WERI-Rb-1 (cell line): ENCODE data around the gene RHNO1.

Source experiments
- DNase-seq: peaks from one replicate; pipeline ENCODE4 v3.0.0-alpha.2; 2020
- H3K27ac ChIP-seq: fragments of 250-450 bp; sonication (Bioruptor Pico); 2 replicates; pipeline ENCODE4 v1.5.1; 2020; ENCODE audit warnings: mild to moderate bottlenecking, moderate library complexity
- H3K27me3 ChIP-seq: fragments of 250-450 bp; sonication (Bioruptor Pico); 2 replicates; pipeline ENCODE4 v1.5.1; 2021; ENCODE audit warnings: mild to moderate bottlenecking, low read depth, moderate library complexity; ENCODE audit not compliant: insufficient read depth, severe bottlenecking
- H3K36me3 ChIP-seq: fragments of 250-450 bp; sonication (Bioruptor Pico); 2 replicates; pipeline ENCODE4 v1.5.1; 2020; ENCODE audit warnings: mild to moderate bottlenecking, moderate library complexity
- H3K4me3 ChIP-seq: 2 replicates; pipeline ENCODE4 v1.5.1; 2011; ENCODE audit warnings: low read depth, mild to moderate bottlenecking, control low read depth, low read length
- H3K9me3 ChIP-seq: fragments of 250-450 bp; sonication (Bioruptor Pico); 2 replicates; pipeline ENCODE4 v1.5.1; 2021; ENCODE audit warnings: mild to moderate bottlenecking, moderate library complexity; ENCODE audit not compliant: severe bottlenecking
- CTCF ChIP-seq: IDR thresholded peaks from 2 replicates; pipeline ENCODE4 v1.5.1; 2011; ENCODE audit warnings: low read depth, mild to moderate bottlenecking, control low read depth, inconsistent platforms, low read length

Gene RHNO1

GRCh38 chr12:2877047-2877952 is at the start of gene RHNO1, which contains the start of gene FOXM1:
RHNO1 (plus strand) TSS chr12:2877223; CDS start chr12:2885367, 8,144 bp downstream.
FOXM1 (minus strand) TSS chr12:2877174; CDS start chr12:2874478, 2,696 bp downstream.
- Histone ChIP-seq H3K27me3 (no peaks in the 10 kb centered on the region), H3K27ac (peak within 1 kb of the TSS; percentile 99), H3K4me3 (peak within 1 kb of the TSS; percentile 96), H3K9me3 (no peaks in the 10 kb centered on the region), H3K36me3 (peaks cover 50% of the 10 kb centered on the region)
- peak; percentile 91 for DNase-seq
- no peak for TF ChIP-seq CTCF

DNA sequence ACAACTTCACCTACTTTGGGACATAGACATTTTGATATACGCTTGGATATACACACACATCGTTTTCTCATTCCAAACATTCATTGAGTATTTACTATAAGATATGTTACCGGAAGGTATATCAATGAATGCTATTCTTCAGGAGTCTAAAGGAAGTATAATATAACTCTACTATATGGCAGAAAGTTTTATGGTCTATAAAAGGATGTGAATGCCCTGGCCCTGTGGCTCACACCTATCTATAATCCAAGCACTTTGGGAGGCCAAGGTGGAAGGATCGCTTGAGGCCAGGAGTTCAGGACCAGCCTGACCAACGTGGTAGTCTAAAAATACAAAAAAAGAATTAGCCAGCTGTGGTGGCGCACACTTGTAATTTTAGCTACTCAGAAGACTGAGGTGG is 47.7 kb upstream of the RHNO1 start:
- Histone ChIP-seq H3K9me3 (no peaks in the 10 kb centered on the region), H3K4me3 (no peak overlapping the region), H3K36me3 (peaks cover 35% of the 10 kb centered on the region), H3K27ac (no peak overlapping the region), H3K27me3 (no peaks in the 10 kb centered on the region)
- DNase-seq, result no peak
- TF ChIP-seq CTCF, result no peak

DNA sequence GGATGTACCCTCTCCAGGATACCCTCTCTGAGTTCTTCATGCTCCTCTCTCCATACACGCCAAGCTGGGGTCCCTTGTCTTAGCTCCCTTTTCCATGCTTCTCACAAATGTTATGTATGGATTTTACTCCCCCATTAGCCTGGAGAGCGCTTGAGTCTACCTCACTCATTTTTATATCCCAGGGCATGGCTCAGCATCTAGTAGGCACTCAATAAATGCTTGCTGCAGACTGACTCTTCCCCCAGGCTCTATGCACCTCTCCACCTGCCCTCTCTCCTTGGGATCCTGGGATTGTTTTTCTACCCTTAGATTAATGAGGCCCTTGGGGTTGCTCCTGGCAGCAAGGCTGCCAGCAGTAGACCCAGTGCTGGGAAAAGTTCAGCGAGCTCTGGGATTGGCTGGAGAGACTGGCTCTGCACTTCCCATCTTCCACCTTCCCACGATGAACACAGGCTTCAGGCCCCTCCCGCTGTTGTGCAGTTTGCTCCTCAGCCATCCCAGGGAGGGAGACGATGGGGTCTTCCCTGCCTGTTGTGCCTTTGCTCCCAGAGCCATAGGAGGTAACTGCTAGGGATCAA is 44.4 kb upstream of the RHNO1 start:
- H3K27ac ChIP-seq, result no peak overlapping the region
- DNase-seq, result no peak
- no peaks in the 10 kb centered on the region for H3K27me3 ChIP-seq
- no peak for TF ChIP-seq CTCF
- no peaks in the 10 kb centered on the region for H3K9me3 ChIP-seq
- peaks cover 12% of the 10 kb centered on the region for H3K36me3 ChIP-seq
- H3K4me3 ChIP-seq, result no peak overlapping the region

- Histone ChIP-seq H3K27me3 (no peaks in the 10 kb centered on the region), H3K9me3 (no peaks in the 10 kb centered on the region), H3K36me3 (peaks cover 5% of the 10 kb centered on the region), H3K4me3 (no peak overlapping the region), H3K27ac (no peak overlapping the region)
- TF ChIP-seq CTCF, result no peak
- no peak for DNase-seq
Observed at GRCh38 chr12:2833327-2833726, 43.7 kb upstream of the RHNO1 start.

DNA sequence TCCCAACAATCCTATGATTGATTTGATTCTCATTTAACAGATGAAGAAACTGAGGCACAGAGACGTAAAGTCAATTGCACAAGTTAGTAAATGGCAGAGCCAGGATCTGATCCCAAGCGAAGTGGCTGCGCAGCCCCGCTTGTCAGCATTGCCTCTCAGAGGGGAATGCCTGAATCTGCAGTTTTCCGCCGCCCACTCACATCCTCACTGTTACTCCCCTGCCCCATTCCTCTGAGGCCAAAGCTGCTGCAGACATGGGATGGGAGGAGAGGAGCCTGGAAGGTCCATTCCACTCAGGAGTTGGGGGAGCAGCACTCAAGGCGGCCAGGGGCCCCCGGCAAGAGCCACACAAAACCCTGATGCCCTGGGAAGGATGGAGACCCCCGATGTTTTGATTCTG is 43.2 kb upstream of the RHNO1 start:
- DNase-seq, result no peak
- no peak overlapping the region for H3K27ac ChIP-seq
- no peaks in the 10 kb centered on the region for H3K9me3 ChIP-seq
- H3K36me3 ChIP-seq, result peaks cover 3% of the 10 kb centered on the region
- H3K4me3 ChIP-seq, result no peak overlapping the region
- no peaks in the 10 kb centered on the region for H3K27me3 ChIP-seq
- no peak for TF ChIP-seq CTCF
